Measurements from ENCODE around the gene SIN3B.

DNA sequence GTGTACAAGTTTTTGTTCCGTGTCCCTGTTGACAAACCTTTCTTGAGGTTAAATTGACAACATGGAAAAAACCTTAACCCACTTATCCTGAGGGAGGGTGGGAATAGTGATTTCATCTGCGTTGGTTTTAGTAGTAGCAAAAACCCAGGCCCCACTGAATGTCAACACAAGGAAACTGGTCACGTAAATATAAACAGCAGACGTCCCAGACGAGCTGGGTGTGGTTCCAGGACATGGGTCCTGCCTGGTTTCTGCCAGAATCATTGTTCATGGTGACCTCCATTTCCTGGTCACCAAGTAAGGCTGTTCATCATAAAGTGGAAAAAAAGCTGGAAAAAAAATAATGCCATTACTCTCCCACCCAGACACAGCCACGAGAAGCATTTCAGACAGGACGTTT is 42.7 kb downstream of the SIN3B start:
- no peak for TF ChIP-seq POLR2A (IDR thresholded peaks at IDR 0.05; ENCODE audit: low read depth, low read length)
- TF ChIP-seq POLR2AphosphoS5 (IDR thresholded peaks at IDR 0.05; ENCODE audit: low read depth, low read length): no peak
- TF ChIP-seq TAF1 (IDR thresholded peaks at IDR 0.05; ENCODE audit: borderline replicate concordance, low read depth, low read length): no peak
